ENCODE data around the gene SFRP5.

The SFRP5 gene

GRCh38 chr10:97762816-97763215 lies 9.0 kb downstream of the SFRP5 start:
- H3K4me3 ChIP-seq (ENCODE audit: low read depth, low read length): no peak overlapping the region
- peaks cover 22% of the 10 kb centered on the region for H3K36me3 ChIP-seq
- no peaks in the 10 kb centered on the region for H3K9me3 ChIP-seq (ENCODE audit: severe bottlenecking)
- no peak for TF ChIP-seq CTCF (IDR thresholded peaks at IDR 0.05; ENCODE audit: low read depth, low read length)
- DNase-seq: no peak
- no peaks in the 10 kb centered on the region for H3K27me3 ChIP-seq (ENCODE audit: insufficient read depth, low read depth, severe bottlenecking)
- no peak overlapping the region for H3K27ac ChIP-seq

DNA sequence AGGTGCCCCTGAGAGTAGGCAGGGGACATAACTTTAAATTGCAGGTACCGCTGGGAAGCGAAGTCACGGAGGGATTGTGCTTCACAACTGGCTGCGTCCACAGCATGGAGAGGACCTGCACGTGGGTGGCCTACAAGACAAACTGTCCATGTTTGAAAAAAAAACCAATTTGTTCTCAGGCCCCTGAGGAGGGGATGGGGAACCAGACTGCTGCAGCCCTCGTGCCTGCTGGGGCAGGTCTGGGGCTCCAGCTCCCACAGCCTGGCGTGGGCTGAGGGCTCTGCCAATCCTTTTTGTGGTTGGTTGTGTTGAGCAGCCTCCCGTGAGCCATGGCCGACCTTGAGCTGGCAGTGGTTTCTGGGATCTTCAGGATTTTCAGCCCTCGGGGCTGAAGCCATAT lies 9.7 kb downstream of the SFRP5 start:
- H3K9me3 ChIP-seq (ENCODE audit: severe bottlenecking): no peaks in the 10 kb centered on the region
- no peak overlapping the region for H3K4me3 ChIP-seq (ENCODE audit: low read depth, low read length)
- DNase-seq: no peak
- peaks cover 30% of the 10 kb centered on the region for H3K36me3 ChIP-seq
- H3K27ac ChIP-seq: no peak overlapping the region
- no peak for TF ChIP-seq CTCF (IDR thresholded peaks at IDR 0.05; ENCODE audit: low read depth, low read length)
- no peaks in the 10 kb centered on the region for H3K27me3 ChIP-seq (ENCODE audit: insufficient read depth, low read depth, severe bottlenecking)

GRCh38 chr10:97761331-97761865 lies 10.4 kb downstream of the SFRP5 start:
- no peak overlapping the region for H3K27ac ChIP-seq
- peaks cover 32% of the 10 kb centered on the region for H3K36me3 ChIP-seq
- TF ChIP-seq CTCF (IDR thresholded peaks at IDR 0.05; ENCODE audit: low read depth, low read length): no peak
- no peak for DNase-seq
- no peak overlapping the region for H3K4me3 ChIP-seq (ENCODE audit: low read depth, low read length)
- no peaks in the 10 kb centered on the region for H3K9me3 ChIP-seq (ENCODE audit: severe bottlenecking)
- H3K27me3 ChIP-seq (ENCODE audit: insufficient read depth, low read depth, severe bottlenecking): no peaks in the 10 kb centered on the region

- peaks cover 39% of the 10 kb centered on the region for H3K36me3 ChIP-seq
- no peak for TF ChIP-seq CTCF (IDR thresholded peaks at IDR 0.05; ENCODE audit: low read depth, low read length)
- no peak overlapping the region for H3K27ac ChIP-seq
Measured at GRCh38 chr10:97760461-97761257, 11.1 kb downstream of the SFRP5 start.

GRCh38 chr10:97759946-97760345 lies 11.9 kb downstream of the SFRP5 start:
- H3K27ac ChIP-seq: no peak overlapping the region

More at GRCh38 chr10:97760461-97761257, 11.1 kb downstream of the SFRP5 start:
- Histone ChIP-seq H3K27me3 (ENCODE audit: insufficient read depth, low read depth, severe bottlenecking) (no peaks in the 10 kb centered on the region), H3K4me3 (ENCODE audit: low read depth, low read length) (no peak overlapping the region), H3K9me3 (ENCODE audit: severe bottlenecking) (no peaks in the 10 kb centered on the region)
- DNase-seq: peak; percentile 30

More at GRCh38 chr10:97759946-97760345, 11.9 kb downstream of the SFRP5 start:
- no peak for DNase-seq
- TF ChIP-seq CTCF (IDR thresholded peaks at IDR 0.05; ENCODE audit: low read depth, low read length): no peak
- no peak overlapping the region for H3K4me3 ChIP-seq (ENCODE audit: low read depth, low read length)
- peaks cover 46% of the 10 kb centered on the region for H3K36me3 ChIP-seq
- no peaks in the 10 kb centered on the region for H3K9me3 ChIP-seq (ENCODE audit: severe bottlenecking)
- no peaks in the 10 kb centered on the region for H3K27me3 ChIP-seq (ENCODE audit: insufficient read depth, low read depth, severe bottlenecking)

Measured in WERI-Rb-1 (cell line).